ENCODE measurements around the gene LIMS2.

The LIMS2 gene

GRCh38 chr2:127593228-127594115 is 81.9 kb downstream of the LIMS2 start:
- Histone ChIP-seq H3K27me3 (ENCODE audit: low read depth, low read length) (no peaks in the 10 kb centered on the region), H3K4me3 (ENCODE audit: low read depth in 1 of 2, low read length in 2 of 2) (no peak overlapping the region), H3K27ac (ENCODE audit: low read length) (no peak overlapping the region), H3K4me1 (ENCODE audit: control insufficient read depth in 1 of 2, insufficient read depth in 2 of 2, low read length in 2 of 2) (peaks cover 0 to 2% of the 10 kb centered on the region in 2 donors), H3K9me3 (ENCODE audit: control insufficient read depth in 1 of 2, low read length in 2 of 2) (no peaks in the 10 kb centered on the region), H3K36me3 (ENCODE audit: control insufficient read depth in 1 of 2, insufficient read depth in 2 of 2, low read length in 2 of 2) (no peaks in the 10 kb centered on the region)

- Histone ChIP-seq H3K4me3 (ENCODE audit: low read depth in 1 of 2, low read length in 2 of 2) (no peak overlapping the region), H3K4me1 (ENCODE audit: control insufficient read depth in 1 of 2, insufficient read depth in 2 of 2, low read length in 2 of 2) (peaks cover 0 to 2% of the 10 kb centered on the region in 2 donors), H3K27me3 (ENCODE audit: low read depth, low read length) (no peaks in the 10 kb centered on the region), H3K9me3 (ENCODE audit: control insufficient read depth in 1 of 2, low read length in 2 of 2) (no peaks in the 10 kb centered on the region), H3K27ac (ENCODE audit: low read length) (no peak overlapping the region), H3K36me3 (ENCODE audit: control insufficient read depth in 1 of 2, insufficient read depth in 2 of 2, low read length in 2 of 2) (no peaks in the 10 kb centered on the region)
Measured at GRCh38 chr2:127592761-127593227, 82.5 kb downstream of the LIMS2 start.

DNA sequence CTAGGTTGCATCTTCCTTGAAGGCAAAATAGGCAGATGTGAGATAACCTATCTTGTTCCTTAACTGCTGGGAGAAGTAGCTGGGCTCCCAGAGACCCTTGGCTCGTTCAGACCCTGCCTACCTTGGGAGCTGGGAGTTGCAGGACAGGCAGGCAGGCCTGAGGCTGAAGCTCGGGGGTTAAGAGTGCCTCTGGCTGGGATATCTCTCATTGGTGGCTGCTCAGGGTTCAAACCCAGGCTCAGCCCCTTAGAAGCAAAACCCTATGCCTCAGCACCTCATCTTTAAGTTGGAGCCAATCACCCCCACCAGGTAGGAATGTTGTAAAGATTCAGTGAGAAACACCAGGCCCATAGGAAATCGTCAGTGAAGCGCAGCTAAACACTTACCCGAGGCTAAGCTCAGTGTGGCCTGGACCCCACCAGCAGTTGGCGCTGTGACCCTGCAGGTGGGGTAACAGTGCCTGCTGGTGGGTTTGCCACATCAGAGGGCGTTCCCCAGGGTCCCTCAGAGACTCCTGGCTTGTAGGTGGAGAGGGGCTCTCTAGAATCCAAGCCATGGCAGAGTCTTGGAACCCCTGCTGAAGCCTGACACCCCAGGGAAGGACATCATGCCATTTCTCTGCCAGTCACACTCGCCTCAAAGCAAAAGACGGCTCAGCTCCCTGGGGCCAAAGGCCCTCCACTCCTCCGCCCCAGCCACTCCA is 84.0 kb downstream of the LIMS2 start:
- Histone ChIP-seq H3K9me3 (ENCODE audit: control insufficient read depth in 1 of 2, low read length in 2 of 2) (no peaks in the 10 kb centered on the region), H3K4me1 (ENCODE audit: control insufficient read depth in 1 of 2, insufficient read depth in 2 of 2, low read length in 2 of 2) (peaks cover 0 to 2% of the 10 kb centered on the region in 2 donors), H3K27me3 (ENCODE audit: low read depth, low read length) (no peaks in the 10 kb centered on the region), H3K36me3 (ENCODE audit: control insufficient read depth in 1 of 2, insufficient read depth in 2 of 2, low read length in 2 of 2) (no peaks in the 10 kb centered on the region), H3K27ac (ENCODE audit: low read length) (no peak overlapping the region), H3K4me3 (ENCODE audit: low read depth in 1 of 2, low read length in 2 of 2) (no peak overlapping the region)

GRCh38 chr2:127590386-127591190 is 84.7 kb downstream of the LIMS2 start:
- no peak overlapping the region for H3K27ac ChIP-seq (ENCODE audit: low read length)
- no peaks in the 10 kb centered on the region for H3K9me3 ChIP-seq (ENCODE audit: control insufficient read depth in 1 of 2, low read length in 2 of 2)
- H3K4me3 ChIP-seq (ENCODE audit: low read depth in 1 of 2, low read length in 2 of 2) = no peak overlapping the region
- H3K36me3 ChIP-seq (ENCODE audit: control insufficient read depth in 1 of 2, insufficient read depth in 2 of 2, low read length in 2 of 2) = no peaks in the 10 kb centered on the region
- H3K27me3 ChIP-seq (ENCODE audit: low read depth, low read length) = no peaks in the 10 kb centered on the region
- peaks cover 0 to 2% of the 10 kb centered on the region in 2 donors for H3K4me1 ChIP-seq (ENCODE audit: control insufficient read depth in 1 of 2, insufficient read depth in 2 of 2, low read length in 2 of 2)

- Histone ChIP-seq H3K36me3 (ENCODE audit: control insufficient read depth in 1 of 2, insufficient read depth in 2 of 2, low read length in 2 of 2) (no peaks in the 10 kb centered on the region), H3K27ac (ENCODE audit: low read length) (no peak overlapping the region), H3K4me3 (ENCODE audit: low read depth in 1 of 2, low read length in 2 of 2) (no peak overlapping the region), H3K27me3 (ENCODE audit: low read depth, low read length) (no peaks in the 10 kb centered on the region), H3K4me1 (ENCODE audit: control insufficient read depth in 1 of 2, insufficient read depth in 2 of 2, low read length in 2 of 2) (peaks cover 0 to 2% of the 10 kb centered on the region in 2 donors), H3K9me3 (ENCODE audit: control insufficient read depth in 1 of 2, low read length in 2 of 2) (no peaks in the 10 kb centered on the region)
Measured at GRCh38 chr2:127589841-127590240, 85.5 kb downstream of the LIMS2 start.

DNA sequence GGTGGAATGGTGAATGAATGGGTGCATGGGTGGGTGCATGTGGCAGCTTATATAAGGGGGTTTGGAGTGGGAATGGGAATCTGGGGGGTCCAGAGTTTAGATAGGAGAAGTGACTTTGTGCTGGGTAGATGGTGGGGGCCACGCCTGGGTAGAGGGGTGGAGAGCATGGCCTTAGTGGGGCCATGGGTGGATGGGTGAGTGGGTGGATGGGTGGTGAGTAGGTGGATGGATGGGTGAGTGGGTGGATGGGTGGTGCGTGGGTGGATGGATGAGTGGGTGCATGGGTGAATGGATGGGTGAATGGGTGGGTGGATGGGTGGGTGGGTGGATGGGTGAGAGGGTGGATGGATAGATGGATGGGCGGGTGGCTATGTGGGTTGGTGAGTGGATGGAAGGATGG is 86.0 kb downstream of the LIMS2 start:
- Histone ChIP-seq H3K36me3 (ENCODE audit: control insufficient read depth in 1 of 2, insufficient read depth in 2 of 2, low read length in 2 of 2) (no peaks in the 10 kb centered on the region), H3K4me1 (ENCODE audit: control insufficient read depth in 1 of 2, insufficient read depth in 2 of 2, low read length in 2 of 2) (peaks cover 0 to 2% of the 10 kb centered on the region in 2 donors), H3K9me3 (ENCODE audit: control insufficient read depth in 1 of 2, low read length in 2 of 2) (no peaks in the 10 kb centered on the region)

More for the DNA sequence above, 86.0 kb downstream of the LIMS2 start:
- H3K27ac ChIP-seq (ENCODE audit: low read length) = no peak overlapping the region
- H3K4me3 ChIP-seq (ENCODE audit: low read depth in 1 of 2, low read length in 2 of 2) = no peak overlapping the region
- no peaks in the 10 kb centered on the region for H3K27me3 ChIP-seq (ENCODE audit: low read depth, low read length)

All from muscle layer of duodenum (tissue), 2 donors.